GM18498 (cell line): ENCODE data around the gene ZBTB9.

Experiments
- ATAC-seq: cut with Tn5 transposase; IDR thresholded peaks from one replicate; pipeline ENCODE4 v1.9.1; 2021; ENCODE audit warnings: mild to moderate bottlenecking, moderate library complexity; ENCODE audit not compliant: unreplicated experiment

ZBTB9 gene, protein sequence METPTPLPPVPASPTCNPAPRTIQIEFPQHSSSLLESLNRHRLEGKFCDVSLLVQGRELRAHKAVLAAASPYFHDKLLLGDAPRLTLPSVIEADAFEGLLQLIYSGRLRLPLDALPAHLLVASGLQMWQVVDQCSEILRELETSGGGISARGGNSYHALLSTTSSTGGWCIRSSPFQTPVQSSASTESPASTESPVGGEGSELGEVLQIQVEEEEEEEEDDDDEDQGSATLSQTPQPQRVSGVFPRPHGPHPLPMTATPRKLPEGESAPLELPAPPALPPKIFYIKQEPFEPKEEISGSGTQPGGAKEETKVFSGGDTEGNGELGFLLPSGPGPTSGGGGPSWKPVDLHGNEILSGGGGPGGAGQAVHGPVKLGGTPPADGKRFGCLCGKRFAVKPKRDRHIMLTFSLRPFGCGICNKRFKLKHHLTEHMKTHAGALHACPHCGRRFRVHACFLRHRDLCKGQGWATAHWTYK

DNA sequence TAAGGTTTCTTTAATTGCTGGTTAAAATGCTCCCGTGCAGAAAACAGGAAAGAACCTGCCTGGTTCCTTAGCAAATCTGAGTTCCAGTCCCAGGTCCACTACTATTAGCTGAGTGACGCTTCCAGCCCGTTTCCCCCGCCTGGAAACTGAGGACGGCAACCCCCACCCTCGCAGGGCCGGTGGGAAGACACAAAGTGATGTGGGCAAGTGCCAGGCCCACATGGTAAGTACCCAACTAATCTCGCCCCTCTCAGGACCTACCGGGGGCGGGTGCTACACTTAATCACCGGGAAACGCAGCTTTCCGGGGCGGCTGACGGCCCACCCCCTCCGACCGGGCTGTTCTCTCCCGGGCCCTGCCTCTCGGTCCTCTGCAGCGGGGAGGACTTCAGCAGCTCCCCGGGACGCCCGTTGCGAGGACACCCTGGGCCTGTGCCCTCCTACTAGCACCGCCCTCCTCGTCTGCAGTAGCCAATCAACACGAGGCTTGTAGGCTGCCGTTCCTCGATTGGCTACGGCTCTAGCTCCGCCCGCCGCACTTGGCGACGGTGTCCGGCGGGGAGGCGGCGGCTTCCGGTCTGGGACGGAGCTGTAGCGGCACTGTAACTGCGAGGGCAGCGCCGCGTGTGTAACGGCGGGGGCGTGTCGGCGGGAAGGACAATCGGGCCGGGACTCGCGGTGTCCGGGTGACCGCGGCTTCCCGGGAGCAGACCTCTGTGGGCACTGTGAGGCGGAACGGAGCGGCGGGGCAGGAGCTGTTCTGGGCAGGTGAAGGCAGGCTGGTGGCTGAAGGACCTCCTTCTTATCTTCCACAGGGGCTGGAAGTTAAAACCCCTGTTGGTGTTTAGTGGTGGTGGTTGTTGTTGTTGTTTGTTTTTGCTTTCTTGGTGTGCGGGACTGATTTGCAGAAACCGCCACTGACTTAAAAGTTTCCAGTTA is at the start of gene ZBTB9:
ZBTB9 (plus strand) TSS at position 568 of the 938 bp plus-strand sequence. CDS start 525 bp downstream, outside the sequence.
- peak; percentile 99 for ATAC-seq

DNA sequence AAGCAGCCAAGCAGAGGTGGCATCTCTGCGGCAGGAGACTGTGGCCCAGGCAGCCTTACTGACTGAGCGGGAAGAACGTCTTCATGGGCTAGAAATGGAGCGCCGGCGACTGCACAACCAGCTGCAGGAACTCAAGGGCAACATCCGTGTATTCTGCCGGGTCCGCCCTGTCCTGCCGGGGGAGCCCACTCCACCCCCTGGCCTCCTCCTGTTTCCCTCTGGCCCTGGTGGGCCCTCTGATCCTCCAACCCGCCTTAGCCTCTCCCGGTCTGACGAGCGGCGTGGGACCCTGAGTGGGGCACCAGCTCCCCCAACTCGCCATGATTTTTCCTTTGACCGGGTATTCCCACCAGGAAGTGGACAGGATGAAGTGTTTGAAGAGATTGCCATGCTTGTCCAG is 49.5 kb upstream of the ZBTB9 start:
- ATAC-seq = no peak

DNA sequence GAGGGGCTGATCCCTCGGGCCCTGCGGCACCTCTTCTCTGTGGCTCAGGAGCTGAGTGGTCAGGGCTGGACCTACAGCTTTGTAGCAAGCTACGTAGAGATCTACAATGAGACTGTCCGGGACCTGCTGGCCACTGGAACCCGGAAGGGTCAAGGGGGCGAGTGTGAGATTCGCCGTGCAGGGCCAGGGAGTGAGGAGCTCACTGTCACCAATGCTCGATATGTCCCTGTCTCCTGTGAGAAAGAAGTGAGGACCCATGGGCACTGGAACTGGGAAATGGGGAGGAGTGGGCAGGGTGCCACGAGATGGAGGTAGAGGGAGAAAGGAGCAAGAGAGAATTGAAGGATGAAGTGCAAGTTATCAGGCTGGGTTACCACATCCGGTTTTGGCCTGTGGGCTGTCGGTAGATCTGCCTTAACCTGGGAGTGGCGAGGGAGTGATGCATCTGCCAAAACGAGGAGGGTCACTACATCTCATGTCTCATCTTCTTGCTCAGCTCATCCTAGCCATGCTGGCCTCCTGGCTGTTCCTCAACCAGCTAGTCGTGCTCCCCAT is 48.9 kb upstream of the ZBTB9 start:
- ATAC-seq = no peak

DNA sequence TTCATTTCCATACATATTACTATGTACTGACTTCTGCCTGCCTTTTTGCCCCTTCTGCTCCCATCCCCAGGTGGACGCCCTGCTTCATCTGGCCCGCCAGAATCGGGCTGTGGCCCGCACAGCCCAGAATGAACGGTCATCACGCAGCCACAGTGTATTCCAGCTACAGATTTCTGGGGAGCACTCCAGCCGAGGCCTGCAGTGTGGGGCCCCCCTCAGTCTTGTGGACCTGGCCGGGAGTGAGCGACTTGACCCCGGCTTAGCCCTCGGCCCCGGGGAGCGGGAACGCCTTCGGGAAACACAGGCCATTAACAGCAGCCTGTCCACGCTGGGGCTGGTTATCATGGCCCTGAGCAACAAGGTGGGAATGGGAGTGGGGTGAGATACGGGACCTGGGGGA is 48.2 kb upstream of the ZBTB9 start:
- ATAC-seq = no peak

DNA sequence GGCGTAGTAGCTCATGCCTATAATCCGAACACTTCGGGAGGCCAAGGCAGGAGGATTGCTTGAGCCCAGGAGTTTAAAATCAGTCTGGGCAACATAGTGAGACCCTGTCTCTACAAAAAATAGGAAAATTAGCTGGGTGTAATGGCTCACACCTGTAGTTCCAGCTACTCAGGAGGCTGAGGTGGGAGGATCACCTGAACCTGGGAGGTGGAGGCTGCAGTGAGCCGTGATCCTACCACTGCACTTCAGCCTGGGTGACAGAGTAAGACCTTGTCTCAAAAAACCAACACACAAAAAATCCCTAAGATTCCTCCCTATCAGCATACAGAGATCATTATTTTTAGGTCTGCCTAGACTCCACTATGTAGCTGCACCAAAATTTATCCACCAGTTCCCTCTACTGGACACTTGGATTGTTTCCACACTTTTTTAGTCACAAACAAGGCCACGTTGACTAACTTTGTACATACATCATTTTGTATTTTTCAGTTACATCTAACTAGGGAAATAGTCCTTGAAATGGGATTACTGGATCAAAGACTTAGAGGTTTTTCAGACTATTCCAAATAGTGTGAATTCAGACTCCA is 47.2 kb upstream of the ZBTB9 start:
- ATAC-seq = no peak

DNA sequence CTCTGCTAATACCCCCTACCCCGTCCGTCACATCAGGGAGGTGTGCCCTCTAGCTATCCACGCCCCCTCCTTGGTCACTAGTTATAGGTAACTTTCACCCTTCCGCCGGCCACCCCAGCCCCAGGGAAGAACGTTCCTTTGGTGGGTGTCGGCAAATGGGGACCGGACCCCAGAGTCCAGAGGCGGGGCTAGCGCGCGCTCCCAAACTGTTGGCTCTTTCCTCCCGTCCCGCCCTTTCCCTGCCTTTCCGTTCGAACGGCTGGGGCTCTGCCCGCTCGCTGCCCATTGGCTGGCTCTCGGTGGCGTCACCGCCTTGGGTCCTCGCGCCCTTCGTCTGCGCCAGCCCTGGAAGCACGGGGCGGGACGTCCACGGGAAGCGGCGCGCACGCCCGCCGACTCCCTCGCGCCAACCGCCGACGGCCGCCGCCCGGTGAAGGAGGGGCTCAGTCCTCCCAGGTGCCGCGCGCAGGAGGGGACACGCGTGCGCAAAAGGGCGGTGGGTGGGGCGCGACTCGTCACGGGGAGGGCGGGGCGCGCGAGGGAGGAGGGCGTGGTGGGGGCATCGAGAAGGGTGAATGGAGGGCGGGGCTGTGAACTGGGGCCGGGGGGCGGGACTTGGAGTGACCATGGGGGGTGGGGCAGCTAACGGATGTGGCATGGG is 44.2 kb upstream of the ZBTB9 start:
- ATAC-seq = peak; percentile 84

DNA sequence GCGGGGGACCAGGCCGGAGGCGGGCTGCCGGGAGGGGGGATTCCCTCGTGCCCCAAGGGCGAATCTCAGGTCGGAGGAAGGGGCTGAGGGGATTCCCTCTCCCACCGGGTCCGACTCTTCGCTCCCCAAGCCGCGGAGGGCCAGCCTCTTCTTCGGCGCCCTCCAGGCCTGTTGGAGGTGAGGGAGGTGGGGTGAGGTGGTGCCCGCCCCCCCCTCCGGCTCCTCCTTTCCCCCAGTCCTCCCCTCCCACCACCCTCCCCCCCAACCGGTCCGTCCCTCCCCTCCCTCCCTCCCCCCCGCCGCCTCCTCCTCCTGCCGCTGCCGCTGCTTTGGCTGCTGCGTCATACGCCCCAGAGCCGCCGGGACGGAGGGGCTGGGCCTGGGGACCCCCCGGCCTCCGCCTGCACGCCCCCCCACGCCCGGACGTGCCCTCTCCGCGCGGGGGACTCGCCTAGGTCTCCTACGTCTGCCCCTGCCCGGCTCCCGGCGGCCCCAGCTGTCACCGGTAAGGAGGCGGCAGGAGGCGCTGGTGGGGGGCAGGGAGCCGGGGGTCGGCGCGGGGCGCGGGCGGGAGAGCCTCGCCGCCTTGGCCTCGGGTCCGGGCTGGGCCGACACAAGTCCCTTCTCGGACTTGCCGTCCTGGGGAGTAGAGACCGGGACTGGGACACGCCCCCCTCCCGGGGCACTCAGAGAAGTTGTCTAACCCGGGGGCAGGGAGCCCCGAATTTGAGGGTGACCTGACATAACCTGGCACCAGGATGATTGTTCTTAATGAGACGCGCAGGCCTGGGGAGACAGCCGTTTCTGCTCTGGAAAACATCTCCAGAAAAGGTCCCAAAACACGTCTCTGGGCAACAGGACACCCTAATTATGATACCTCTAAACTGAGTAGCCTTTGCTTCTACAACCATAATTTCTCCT is 43.4 kb upstream of the ZBTB9 start, which contains the start of gene PHF1:
PHF1 (plus strand) TSS at position 304 of the 921 bp plus-strand sequence. CDS start 1,250 bp downstream, outside the sequence.
- peak; percentile 33 for ATAC-seq

DNA sequence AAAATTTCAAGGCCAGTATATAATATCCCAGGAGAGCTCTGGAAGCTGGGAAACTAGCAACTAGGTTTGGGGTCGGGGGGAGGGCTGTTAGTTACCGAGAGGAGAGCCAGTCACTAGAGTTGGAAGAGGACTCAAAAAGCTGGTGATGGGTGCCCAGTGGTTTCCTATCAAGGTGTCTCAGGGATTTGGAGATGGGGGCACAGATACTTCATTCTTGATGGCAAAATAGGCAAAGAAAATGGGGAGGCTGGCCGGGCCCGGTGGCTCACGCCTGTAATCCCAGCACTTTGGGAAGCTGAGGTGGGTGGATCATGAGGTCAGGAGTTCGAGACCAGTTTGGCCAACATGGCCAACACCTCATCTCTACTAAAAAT is 42.8 kb upstream of the ZBTB9 start:
- ATAC-seq = no peak

DNA sequence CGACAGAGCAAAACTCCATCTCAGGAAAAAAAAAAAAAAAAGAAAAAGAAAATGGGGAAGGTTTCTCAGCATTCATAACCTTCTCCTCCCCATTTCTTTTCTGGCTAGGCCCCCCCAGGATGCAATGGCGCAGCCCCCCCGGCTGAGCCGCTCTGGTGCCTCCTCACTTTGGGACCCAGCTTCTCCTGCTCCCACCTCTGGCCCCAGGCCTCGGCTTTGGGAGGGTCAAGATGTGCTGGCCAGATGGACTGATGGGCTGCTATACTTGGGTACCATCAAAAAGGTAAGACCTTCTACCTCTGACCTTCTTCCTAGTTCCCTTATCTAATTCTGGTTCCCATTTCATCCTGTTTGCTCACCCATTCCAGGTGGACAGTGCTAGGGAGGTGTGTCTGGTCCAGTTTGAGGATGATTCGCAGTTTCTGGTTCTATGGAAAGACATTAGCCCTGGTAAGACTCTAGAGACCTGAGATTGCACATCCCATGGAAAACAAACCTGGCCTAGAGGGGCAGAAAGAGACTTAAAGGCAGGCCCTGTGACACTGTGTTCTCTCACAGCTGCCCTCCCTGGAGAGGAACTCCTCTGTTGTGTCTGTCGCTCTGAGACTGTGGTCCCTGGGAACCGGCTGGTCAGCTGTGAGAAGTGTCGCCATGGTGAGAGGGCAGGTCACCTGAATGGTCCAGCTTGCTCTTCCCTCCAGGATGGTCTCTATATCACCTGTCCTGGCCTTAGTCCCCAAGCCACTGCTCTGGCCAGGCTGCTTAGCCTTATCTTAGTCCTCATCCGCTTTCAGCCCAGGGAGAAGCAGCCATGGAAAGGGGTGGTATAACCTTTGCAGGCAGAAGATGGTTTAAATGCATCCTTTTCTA is 42.0 kb upstream of the ZBTB9 start:
- no peak for ATAC-seq

DNA sequence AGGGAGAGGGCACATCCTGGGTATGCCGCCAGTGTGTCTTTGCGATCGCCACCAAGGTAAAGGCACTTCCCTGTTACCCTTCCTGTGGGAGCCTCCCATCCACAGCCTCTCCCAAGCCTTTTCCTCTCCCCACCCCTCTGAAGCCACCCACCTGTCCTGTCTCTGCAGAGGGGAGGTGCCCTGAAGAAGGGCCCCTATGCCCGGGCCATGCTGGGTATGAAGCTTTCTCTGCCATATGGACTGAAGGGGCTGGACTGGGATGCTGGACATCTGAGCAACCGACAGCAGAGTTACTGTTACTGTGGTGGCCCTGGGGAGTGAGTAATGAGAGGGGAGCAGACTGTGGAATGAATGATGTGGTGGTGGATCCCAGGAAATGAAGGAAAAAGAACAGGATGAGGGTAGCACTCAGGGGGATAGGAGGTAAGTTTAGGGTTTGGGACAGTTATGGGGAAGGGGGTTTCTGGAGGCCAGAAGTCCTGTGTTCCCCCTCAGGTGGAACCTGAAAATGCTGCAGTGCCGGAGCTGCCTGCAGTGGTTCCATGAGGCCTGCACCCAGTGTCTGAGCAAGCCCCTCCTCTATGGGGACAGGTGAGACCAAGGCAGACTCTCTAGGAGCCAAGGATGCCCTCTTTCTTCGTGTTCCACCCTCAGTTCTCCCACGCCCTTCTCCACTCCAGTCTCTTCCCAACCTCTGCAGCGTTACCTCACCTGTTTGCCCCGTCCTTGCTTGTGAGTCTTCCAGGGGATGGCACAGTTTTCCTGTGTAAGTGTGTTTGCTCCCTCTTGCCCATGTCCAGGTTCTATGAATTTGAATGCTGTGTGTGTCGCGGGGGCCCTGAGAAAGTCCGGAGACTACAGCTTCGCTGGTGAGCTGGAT is 40.9 kb upstream of the ZBTB9 start:
- no peak for ATAC-seq

DNA sequence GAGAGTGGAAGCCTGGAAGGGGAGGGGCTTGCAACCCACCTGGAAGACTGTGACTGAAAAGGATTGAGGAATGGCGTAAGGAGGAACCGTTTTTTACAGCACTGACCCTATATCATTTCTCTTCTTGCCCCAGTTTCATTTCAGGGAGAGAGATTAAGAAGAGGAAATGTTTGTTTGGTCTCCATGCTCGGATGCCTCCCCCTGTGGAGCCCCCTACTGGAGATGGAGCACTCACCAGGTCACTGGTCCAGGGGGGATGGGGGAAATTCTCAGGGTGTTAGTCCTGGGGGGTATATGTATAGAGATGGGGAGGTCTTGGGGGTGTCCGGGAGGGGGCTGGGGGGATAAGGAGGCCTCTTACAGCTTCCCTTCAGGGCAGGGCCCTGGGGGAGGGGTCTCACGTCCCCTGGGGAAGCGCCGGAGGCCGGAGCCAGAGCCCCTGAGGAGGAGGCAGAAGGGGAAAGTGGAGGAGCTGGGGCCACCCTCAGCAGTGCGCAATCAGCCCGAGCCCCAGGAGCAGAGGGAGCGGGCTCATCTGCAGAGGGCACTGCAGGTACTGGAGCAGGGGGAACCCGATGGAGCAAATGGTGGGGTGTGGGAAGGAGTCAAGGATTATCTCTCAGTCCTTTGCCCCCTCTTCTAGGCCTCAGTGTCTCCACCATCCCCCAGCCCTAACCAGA is 39.6 kb upstream of the ZBTB9 start:
- ATAC-seq = no peak

DNA sequence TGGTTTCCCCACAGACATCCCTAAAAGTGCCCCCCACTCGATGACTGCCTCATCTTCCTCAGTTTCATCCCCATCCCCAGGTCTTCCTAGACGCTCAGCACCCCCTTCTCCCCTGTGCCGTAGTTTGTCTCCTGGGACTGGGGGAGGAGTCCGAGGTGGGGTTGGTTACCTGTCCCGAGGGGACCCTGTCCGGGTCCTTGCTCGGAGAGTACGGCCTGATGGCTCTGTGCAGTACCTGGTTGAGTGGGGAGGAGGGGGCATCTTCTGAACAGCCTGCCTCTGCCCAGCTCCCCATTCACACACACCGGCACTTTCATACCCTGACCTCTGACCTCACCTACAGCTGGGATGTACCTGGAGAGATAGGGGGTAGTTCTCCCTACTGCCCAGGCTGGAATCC is 38.5 kb upstream of the ZBTB9 start:
- ATAC-seq = no peak

DNA sequence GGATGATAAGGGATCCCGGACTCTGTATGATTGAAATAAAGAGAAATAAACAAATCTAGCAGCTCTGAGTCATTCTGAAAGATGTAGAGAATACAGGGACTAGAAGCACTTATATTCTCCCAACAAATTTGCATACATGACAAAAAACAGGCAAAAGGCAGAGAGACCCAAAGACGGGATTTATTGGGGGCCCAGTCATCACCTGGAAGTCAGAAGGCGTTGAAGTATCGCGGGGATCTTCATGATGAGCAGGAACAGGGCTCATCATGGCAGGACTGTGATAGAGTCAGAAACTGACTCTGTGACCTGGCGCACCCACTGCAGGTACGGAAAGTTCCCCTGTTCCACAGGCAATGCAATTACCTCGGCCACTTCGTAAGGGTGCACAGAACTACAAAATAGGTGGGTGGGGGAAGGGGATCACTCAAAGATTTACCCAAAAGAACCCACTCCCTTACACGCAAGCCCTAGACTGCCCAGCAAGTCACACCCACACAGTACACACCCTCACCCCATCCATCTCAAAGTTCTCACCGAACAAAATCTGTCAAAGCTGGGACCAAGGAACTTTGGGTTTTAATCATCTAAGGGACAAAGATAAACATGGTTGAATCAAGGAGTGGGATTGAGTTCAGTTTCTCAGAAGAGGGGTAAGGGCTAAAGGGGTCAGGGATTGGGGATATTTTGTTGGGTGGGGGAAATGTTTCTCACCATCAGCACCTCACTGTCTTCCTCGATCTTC is 37.8 kb upstream of the ZBTB9 start:
- no peak for ATAC-seq

DNA sequence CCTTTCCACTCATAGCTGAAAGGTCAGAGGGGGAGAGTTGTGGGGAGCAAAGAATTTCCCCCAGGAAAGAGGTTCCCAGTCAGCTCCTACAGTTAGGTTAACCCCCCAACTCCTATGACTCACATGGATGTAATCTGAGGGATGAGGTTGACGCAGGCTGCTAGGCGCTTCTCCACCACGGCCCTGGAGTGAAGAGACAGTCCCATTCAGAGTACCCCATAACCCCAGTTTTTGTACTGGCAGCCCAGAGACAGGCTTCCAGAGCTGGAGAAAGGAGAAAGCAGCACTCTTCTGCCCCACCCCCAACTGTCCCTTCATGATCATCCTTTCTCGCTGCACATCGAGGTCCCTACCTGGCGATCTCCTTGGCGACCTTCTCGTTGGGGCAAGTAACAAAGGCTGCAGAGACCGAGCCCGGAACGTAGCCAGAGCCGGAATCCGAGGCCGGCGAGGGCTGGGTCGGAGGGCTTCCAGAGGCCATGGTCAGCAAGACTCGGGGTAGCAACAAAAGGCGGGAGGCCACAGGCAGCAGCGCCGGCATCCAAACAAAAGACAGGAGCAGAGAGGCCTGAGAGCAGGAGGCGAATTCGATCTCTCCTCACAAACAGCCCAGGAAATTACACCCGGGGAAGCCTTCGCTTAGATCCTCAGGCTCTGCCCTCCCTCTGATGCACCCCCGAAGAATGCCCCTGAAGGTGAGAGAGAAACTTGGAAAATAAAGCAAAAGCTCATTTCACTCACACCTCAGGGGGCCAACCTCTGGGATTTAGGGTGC is 37.1 kb upstream of the ZBTB9 start:
- no peak for ATAC-seq

DNA sequence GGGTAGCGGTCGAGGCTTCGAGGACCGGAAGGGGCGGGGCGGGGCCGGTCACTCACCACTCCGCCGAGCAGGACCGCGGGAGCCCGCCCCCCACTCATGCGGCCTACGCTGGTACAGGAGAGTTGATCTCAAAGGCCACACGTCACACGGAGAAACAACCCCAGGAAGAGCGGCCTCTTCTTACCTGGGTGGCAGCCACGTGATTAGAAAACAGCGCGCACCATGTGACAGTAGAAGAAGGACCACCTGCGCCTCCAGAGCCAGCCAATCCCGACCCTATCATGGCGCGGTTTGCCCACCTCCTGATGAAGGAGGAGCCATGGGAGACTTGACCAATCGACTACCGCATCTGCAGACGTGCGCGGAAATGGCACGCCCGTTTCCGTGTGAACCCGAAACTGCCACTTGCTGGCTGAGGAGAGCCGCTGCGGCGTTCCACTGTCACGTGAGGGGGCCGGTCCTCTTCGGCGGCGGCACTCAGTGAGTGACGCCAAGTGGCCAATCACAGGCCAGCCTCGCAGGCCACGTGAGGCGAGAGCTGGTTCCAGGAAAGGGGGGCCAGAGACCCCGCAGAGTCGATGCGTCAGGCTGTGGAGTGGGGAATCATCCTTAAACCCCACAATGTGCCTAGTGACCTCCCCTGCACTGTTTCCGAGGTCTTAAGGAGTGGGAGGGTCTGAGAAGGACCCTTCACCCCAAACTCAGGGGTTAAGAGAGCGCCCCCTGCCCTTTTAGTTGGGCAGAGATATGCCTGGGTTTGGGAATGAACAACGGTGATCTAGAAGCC is 36.3 kb upstream of the ZBTB9 start, which contains the start of gene CUTA:
CUTA (minus strand) TSS at position 205 of the 787 bp plus-strand sequence; CDS start at position 98, 107 bp downstream.
- ATAC-seq = peak; percentile 85
